H9 (cell line): ENCODE results near the gene SMARCA2. TPM values are rescaled to one million over a fixed set of nuclear protein-coding genes. Genes with fewer than 3 reads are reported as not detected.

Source experiments
- DNase-seq: peaks from one replicate; pipeline ENCODE4 v3.0.0-alpha.2; 2017
- H2AFZ ChIP-seq: one replicate; pipeline ENCODE4 v1.6.1; 2013; ENCODE audit warnings: mild to moderate bottlenecking, low read length, control low read depth, moderate library complexity
- H2AK5ac ChIP-seq: 2 replicates; pipeline ENCODE4 v1.6.1; 2013; ENCODE audit warnings: low read length, control low read depth, mixed read lengths; ENCODE audit not compliant: insufficient read length
- H2BK120ac ChIP-seq: one replicate; pipeline ENCODE4 v1.6.1; 2013; ENCODE audit warnings: low read depth, mild to moderate bottlenecking, low read length, control low read depth, inconsistent platforms; ENCODE audit not compliant: poor library complexity, severe bottlenecking
- H2BK12ac ChIP-seq: 2 replicates; pipeline ENCODE4 v1.6.1; 2013; ENCODE audit warnings: low read length, control low read depth, mixed read lengths, low read depth; ENCODE audit not compliant: insufficient read length
- H2BK15ac ChIP-seq: 2 replicates; pipeline ENCODE4 v1.6.1; 2013; ENCODE audit warnings: low read depth, low read length, control low read depth
- H2BK20ac ChIP-seq: one replicate; pipeline ENCODE4 v1.6.1; 2013; ENCODE audit warnings: low read depth, mild to moderate bottlenecking, low read length, control low read depth, inconsistent platforms; ENCODE audit not compliant: poor library complexity, severe bottlenecking
- H2BK5ac ChIP-seq: 2 replicates; pipeline ENCODE4 v1.6.1; 2013; ENCODE audit warnings: low read length, control low read depth, mixed read lengths; ENCODE audit not compliant: insufficient read length
- H3K14ac ChIP-seq: 2 replicates; pipeline ENCODE4 v1.6.1; 2013; ENCODE audit warnings: low read length, control low read depth; ENCODE audit not compliant: insufficient read depth
- H3K18ac ChIP-seq: 2 replicates; pipeline ENCODE4 v1.6.1; 2013; ENCODE audit warnings: low read depth, mild to moderate bottlenecking, mixed read lengths, low read length, control low read depth; ENCODE audit not compliant: insufficient read length
- H3K23ac ChIP-seq: 2 replicates; pipeline ENCODE4 v1.6.1; 2013; ENCODE audit warnings: low read length, control low read depth, mixed read lengths, low read depth; ENCODE audit not compliant: insufficient read length
- H3K23me2 ChIP-seq: 2 replicates; pipeline ENCODE4 v1.6.1; 2013; ENCODE audit warnings: low read depth, mild to moderate bottlenecking, mixed read lengths, low read length, control low read depth; ENCODE audit not compliant: insufficient read length, poor library complexity, severe bottlenecking
- H3K27ac ChIP-seq: 2 replicates; pipeline ENCODE4 v1.5.1; 2013; ENCODE audit warnings: low read length, control low read depth, mixed read lengths, low read depth; ENCODE audit not compliant: insufficient read length
- H3K27me3 ChIP-seq: 2 replicates; pipeline ENCODE4 v1.6.1; 2013; ENCODE audit warnings: low read length, control low read depth, inconsistent platforms; ENCODE audit not compliant: insufficient read depth
- H3K4ac ChIP-seq: 2 replicates; pipeline ENCODE4 v1.6.1; 2013; ENCODE audit warnings: low read depth, mild to moderate bottlenecking, control low read depth, inconsistent platforms, low read length, moderate library complexity
- H3K4me1 ChIP-seq: 2 replicates; pipeline ENCODE4 v1.6.1; 2013; ENCODE audit warnings: low read length, control low read depth, inconsistent platforms; ENCODE audit not compliant: insufficient read depth
- H3K4me2 ChIP-seq: 2 replicates; pipeline ENCODE4 v1.6.1; 2013; ENCODE audit warnings: low read length, control low read depth, mixed read lengths; ENCODE audit not compliant: insufficient read length, insufficient read depth
- H3K56ac ChIP-seq: 2 replicates; pipeline ENCODE4 v1.6.1; 2013; ENCODE audit warnings: low read depth, mild to moderate bottlenecking, mixed read lengths, low read length, control low read depth; ENCODE audit not compliant: insufficient read length
- H3K79me1 ChIP-seq: 2 replicates; pipeline ENCODE4 v1.6.1; 2013; ENCODE audit warnings: low read depth, mild to moderate bottlenecking, moderate library complexity, low read length, control low read depth, inconsistent platforms; ENCODE audit not compliant: insufficient read depth, poor library complexity, severe bottlenecking
- H3K79me2 ChIP-seq: 2 replicates; pipeline ENCODE4 v1.6.1; 2013; ENCODE audit warnings: low read length, control low read depth, inconsistent platforms; ENCODE audit not compliant: insufficient read depth
- H3K9ac ChIP-seq: 2 replicates; pipeline ENCODE4 v1.6.1; 2013; ENCODE audit warnings: low read length, control low read depth, mixed read lengths; ENCODE audit not compliant: insufficient read length; ENCODE audit errors: extremely low read depth
- H3K9me3 ChIP-seq: one replicate; pipeline ENCODE4 v1.6.1; 2013; ENCODE audit warnings: low read depth, low read length, inconsistent platforms; ENCODE audit not compliant: control insufficient read depth
- H3T11ph ChIP-seq: one replicate; pipeline ENCODE4 v1.6.1; 2013; ENCODE audit warnings: mild to moderate bottlenecking, low read length, control low read depth, inconsistent platforms
- H4K20me1 ChIP-seq: one replicate; pipeline ENCODE4 v1.6.1; 2013; ENCODE audit not compliant: control insufficient read depth, insufficient read length, insufficient read depth
- H4K5ac ChIP-seq: 2 replicates; pipeline ENCODE4 v1.6.1; 2013; ENCODE audit warnings: low read depth, mild to moderate bottlenecking, mixed read lengths, low read length, control low read depth; ENCODE audit not compliant: insufficient read length
- H4K8ac ChIP-seq: replicated peaks from 2 replicates; pipeline ENCODE4 v1.6.1; 2013; ENCODE audit warnings: low read length, control low read depth, mixed read lengths, low read depth; ENCODE audit not compliant: insufficient read length
- H4K91ac ChIP-seq: 2 replicates; pipeline ENCODE4 v1.6.1; 2013; ENCODE audit warnings: low read depth, mild to moderate bottlenecking, moderate library complexity, mixed read lengths, low read length, control low read depth; ENCODE audit not compliant: insufficient read length
- H3K27ac Mint-ChIP-seq, 3 experiments: 2 replicates in 2 of 3; 3 replicates in 1 of 3; pipeline ENCODE4 v1.8.0; 2020 to 2021; ENCODE audit warnings: mixed read lengths in 3 of 3, mild to moderate bottlenecking in 1 of 3, moderate library complexity in 1 of 3
- H3K27me3 Mint-ChIP-seq: 2 replicates; pipeline ENCODE4 v1.8.0; 2021; ENCODE audit warnings: low read depth, mild to moderate bottlenecking, moderate library complexity, mixed read lengths
- H3K36me3 Mint-ChIP-seq, 3 experiments: 2 replicates in 2 of 3; 3 replicates in 1 of 3; pipeline ENCODE4 v1.8.0; 2020 to 2021; ENCODE audit warnings: low read depth in 3 of 3, mixed read lengths in 3 of 3; ENCODE audit not compliant: insufficient read depth in 1 of 3
- H3K4me1 Mint-ChIP-seq, 2 experiments: 2 replicates each; pipeline ENCODE4 v1.8.0; 2020; ENCODE audit warnings: mixed read lengths in 2 of 2
- H3K4me3 Mint-ChIP-seq, 2 experiments: 2 replicates in 1 of 2; 3 replicates in 1 of 2; pipeline ENCODE4 v1.8.0; 2020 to 2021; ENCODE audit warnings: mild to moderate bottlenecking in 2 of 2, mixed read lengths in 2 of 2, moderate library complexity in 1 of 2
- H3K9me3 Mint-ChIP-seq, 2 experiments: 2 replicates in 1 of 2; 3 replicates in 1 of 2; pipeline ENCODE4 v1.8.0; 2020; ENCODE audit warnings: mild to moderate bottlenecking in 2 of 2, mixed read lengths in 2 of 2, moderate library complexity in 1 of 2
- WGBS: extraction: QIAGEN DNeasy Blood & Tissue Kit; methylation state at CpG from one replicate; pipeline ENCODE4 v1.1.7; 2013; ENCODE audit warnings: missing lambda C conversion rate, low lambda C conversion rate, mixed read lengths; ENCODE audit not compliant: insufficient read length; ENCODE audit errors: extremely low coverage; 5-methylcytosine and 5-hydroxymethylcytosine counted together
- total RNA-seq: library from RNA; stranded (reverse); gene quantifications from 2 replicates; pipeline ENCODE4 v1.2.1, GENCODE V29; 2021
- TF ChIP-seq, protein P1 (sequence below): fragments of 200-600 bp; sonication (generic); conservative IDR thresholded peaks from 3 replicates; pipeline ENCODE4 v1.8.0; 2021; ENCODE audit warnings: antibody characterized with exemption, mild to moderate bottlenecking

SMARCA2 gene
- total RNA-seq, 1 experiment from 2014 or later = 15.3 TPM

DNA sequence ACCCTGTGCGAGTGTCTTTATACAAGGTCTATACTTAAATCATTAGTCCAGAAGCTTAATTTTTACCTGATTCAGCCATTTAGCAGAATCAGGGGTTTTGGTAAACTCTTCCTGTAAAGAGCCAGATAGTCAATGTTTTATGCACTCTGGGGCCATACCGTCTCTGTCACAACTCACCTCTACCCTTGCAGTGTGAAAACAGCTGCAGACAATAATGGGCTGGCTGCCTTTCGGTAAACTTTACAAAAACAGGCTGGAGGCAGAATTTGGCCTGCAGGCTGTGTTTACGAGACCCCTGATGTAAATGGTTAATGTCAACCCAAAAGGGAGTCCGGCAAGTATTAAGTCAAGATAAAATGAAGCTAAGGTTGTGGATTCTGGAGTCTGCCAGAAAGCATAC is 32.8 kb downstream of the SMARCA2 start:
- no CpG with 5 or more reads among the region's 5 CpGs for WGBS
- Histone ChIP-seq H3K23ac (no peak overlapping the region), H3K23me2 (peaks cover 7% of the 10 kb centered on the region), H2AK5ac (no peak overlapping the region), H3K79me1 (no peaks in the 10 kb centered on the region), H2BK20ac (no peak overlapping the region), H3K4me1 (no peaks in the 10 kb centered on the region), H3K14ac (no peak overlapping the region), H2BK12ac (no peak overlapping the region), H4K91ac (no peak overlapping the region), H4K5ac (no peak overlapping the region), H3K9ac (no peak overlapping the region), H2AFZ (no peak overlapping the region), H3K79me2 (no peaks in the 10 kb centered on the region), H3K27me3 (no peaks in the 10 kb centered on the region; the same call in 1 of the 2 replicates), H3K4ac (no peak overlapping the region), H4K20me1 (no peaks in the 10 kb centered on the region), H3T11ph (no peak overlapping the region), H2BK15ac (no peak overlapping the region), H3K18ac (no peak overlapping the region), H3K9me3 (no peaks in the 10 kb centered on the region), H3K27ac (no peak overlapping the region), H2BK5ac (no peak overlapping the region), H4K8ac (no peak overlapping the region), H2BK120ac (no peak overlapping the region), H3K56ac (no peak overlapping the region), H3K4me2 (peak overlapping the region; percentile 42)
- TF ChIP-seq, protein P1, sequence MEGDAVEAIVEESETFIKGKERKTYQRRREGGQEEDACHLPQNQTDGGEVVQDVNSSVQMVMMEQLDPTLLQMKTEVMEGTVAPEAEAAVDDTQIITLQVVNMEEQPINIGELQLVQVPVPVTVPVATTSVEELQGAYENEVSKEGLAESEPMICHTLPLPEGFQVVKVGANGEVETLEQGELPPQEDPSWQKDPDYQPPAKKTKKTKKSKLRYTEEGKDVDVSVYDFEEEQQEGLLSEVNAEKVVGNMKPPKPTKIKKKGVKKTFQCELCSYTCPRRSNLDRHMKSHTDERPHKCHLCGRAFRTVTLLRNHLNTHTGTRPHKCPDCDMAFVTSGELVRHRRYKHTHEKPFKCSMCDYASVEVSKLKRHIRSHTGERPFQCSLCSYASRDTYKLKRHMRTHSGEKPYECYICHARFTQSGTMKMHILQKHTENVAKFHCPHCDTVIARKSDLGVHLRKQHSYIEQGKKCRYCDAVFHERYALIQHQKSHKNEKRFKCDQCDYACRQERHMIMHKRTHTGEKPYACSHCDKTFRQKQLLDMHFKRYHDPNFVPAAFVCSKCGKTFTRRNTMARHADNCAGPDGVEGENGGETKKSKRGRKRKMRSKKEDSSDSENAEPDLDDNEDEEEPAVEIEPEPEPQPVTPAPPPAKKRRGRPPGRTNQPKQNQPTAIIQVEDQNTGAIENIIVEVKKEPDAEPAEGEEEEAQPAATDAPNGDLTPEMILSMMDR = no peak
- no peaks in the 10 kb centered on the region; a peak in 1 of 7 replicates for H3K36me3 Mint-ChIP-seq
- peaks cover 79% of the 10 kb centered on the region for H3K27me3 Mint-ChIP-seq
- H3K4me3 Mint-ChIP-seq = peak overlapping the region; percentile 55 to 74
- no peak for DNase-seq
- peaks cover 13 to 23% of the 10 kb centered on the region in 2 experiments for H3K4me1 Mint-ChIP-seq
- H3K27ac Mint-ChIP-seq = no peak overlapping the region
- H3K9me3 Mint-ChIP-seq = no peaks in the 10 kb centered on the region
